ENCODE measurements around the gene MYO7B. TPM values are rescaled to one million over a fixed set of nuclear protein-coding genes. Genes with fewer than 3 reads are reported as not detected.

Gene MYO7B
- 10 to 100 TPM in 3 of 4 donors, under 1 TPM in 1; 0.59 to 24.5 (median 16.8) TPM for polyA plus RNA-seq (ENCODE audit: insufficient read length in 4 of 4)

DNA sequence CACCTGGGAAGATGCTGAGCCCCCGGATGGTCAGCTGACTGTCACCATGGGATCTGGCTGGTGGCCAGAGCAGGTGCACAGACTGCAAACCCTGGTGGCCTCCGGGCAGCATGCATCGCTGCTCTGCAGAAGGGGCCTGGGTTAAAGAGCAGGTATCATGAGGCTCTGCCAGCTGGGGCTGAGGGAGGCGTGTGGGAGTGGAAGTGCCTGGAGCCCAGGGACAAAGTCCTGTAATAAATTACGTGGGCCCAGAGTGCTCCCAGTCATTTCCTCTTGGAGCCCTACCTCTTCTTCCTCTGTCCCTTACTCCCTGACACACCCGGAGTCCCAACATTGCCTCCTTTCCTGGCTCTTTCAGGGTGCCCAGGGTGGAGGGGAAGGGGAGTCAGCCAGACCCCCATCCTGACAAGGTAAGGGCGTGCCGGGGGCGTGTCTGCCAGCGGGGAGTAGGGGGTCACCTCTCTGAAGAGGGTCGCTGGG is at the start of gene MYO7B:
MYO7B (plus strand) TSS at position 262 of the 480 bp plus-strand sequence. CDS start 24,040 bp downstream, outside the sequence.
- peak in 2 of 4 donors; percentile 31 to 57 for DNase-seq (ENCODE audit: low read depth in 4 of 4, low spot score in 3 of 4)

- DNase-seq (ENCODE audit: low read depth in 4 of 4, low spot score in 3 of 4): no peak
Measured at GRCh38 chr2:127485694-127486071, 49.8 kb upstream of the MYO7B start.

GRCh38 chr2:127486247-127487058 is 49.0 kb upstream of the MYO7B start:
- DNase-seq (ENCODE audit: low read depth in 4 of 4, low spot score in 3 of 4): no peak

DNA sequence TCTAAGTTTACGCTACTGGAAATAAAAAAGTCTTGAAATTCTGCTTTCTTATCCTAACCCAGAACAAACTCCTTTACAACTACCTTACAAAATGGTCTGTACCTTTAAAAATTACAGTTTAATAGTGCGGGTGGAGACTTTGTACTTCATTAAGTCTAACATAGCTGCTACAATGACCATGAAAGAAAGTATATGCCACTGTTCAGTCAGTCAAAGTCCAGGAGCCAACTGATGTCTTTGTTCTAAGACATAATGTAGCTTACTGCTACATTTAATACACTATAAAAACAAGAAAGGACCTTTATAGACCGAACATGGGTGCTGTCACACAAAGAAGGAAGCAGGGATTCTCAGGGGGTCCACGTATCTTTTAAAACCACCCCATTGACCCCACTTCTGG is 45.2 kb upstream of the MYO7B start:
- DNase-seq (ENCODE audit: low read depth in 4 of 4, low spot score in 3 of 4): no peak

DNA sequence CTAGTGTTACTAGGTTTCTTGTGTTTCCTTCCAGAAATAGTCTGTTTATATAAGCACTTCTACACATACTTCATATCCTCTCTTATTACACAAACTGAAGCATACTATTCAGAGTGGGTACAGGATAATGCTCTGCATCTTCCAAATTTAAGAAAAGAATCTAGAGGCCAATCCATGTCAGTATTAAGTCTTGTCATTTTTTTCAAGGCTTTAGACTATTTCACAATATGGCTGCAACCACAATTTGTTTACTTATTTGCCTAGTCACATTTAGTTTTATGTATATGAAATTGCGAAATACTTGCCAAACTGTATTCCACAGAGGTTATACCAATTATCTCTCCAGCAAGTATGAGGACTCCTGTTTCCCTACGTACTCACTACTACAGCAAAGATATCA is 37.1 kb upstream of the MYO7B start:
- no peak for DNase-seq (ENCODE audit: low read depth in 4 of 4, low spot score in 3 of 4)

DNA sequence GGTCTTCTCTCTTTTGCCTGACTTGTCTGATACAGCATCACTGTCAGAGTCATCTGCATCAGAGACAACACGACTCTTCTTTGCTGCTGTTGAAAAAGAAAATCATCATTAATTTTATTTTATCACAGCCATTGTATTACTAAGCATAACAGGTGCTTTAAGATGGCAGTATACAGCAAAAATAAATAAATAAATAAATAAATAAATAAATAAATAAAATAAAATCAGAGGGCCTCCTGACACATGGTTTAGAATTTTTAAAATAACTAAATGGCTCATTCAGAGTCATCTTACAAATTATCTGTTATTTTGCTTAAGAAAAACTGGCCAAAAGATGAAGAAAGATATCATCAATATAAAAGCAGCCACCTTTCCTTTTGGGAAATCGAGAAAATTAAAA is 32.0 kb upstream of the MYO7B start:
- no peak for DNase-seq (ENCODE audit: low read depth in 4 of 4, low spot score in 3 of 4)

GRCh38 chr2:127504552-127505430 is 30.7 kb upstream of the MYO7B start:
- no peak for DNase-seq (ENCODE audit: low read depth in 4 of 4, low spot score in 3 of 4)

- DNase-seq (ENCODE audit: low read depth in 4 of 4, low spot score in 3 of 4): no peak
Measured at GRCh38 chr2:127506510-127506909, 29.0 kb upstream of the MYO7B start.

DNA sequence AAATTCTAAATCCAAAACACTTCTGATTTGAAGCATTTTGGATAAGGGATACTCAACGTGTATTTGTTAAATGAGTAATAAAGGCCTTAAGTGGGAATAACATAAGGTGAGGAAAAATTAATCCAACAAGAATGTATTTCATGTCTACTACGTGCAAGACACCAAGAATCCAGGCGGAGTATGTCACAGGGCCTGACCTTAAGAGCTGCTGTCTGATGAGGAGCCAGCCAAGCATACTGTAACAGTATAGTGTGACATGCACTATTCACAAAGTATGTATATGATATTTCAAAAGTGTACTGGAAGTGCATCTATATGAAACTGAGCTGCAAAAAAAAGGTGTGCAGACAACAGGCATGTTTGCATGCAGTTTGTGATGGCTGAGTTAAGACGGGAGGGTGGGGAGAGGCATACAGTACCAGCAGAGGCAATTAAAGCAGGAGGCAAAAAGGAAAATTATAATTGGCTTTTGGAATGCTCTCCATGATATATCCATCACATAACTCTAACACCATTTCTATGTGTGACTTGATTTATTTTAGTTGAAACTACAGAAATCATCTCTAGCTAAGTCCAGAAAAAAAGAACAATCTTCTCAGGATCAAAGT is 27.4 kb upstream of the MYO7B start:
- DNase-seq (ENCODE audit: low read depth in 4 of 4, low spot score in 3 of 4): no peak

GRCh38 chr2:127508631-127509034 is 26.9 kb upstream of the MYO7B start:
- no peak for DNase-seq (ENCODE audit: low read depth in 4 of 4, low spot score in 3 of 4)

DNA sequence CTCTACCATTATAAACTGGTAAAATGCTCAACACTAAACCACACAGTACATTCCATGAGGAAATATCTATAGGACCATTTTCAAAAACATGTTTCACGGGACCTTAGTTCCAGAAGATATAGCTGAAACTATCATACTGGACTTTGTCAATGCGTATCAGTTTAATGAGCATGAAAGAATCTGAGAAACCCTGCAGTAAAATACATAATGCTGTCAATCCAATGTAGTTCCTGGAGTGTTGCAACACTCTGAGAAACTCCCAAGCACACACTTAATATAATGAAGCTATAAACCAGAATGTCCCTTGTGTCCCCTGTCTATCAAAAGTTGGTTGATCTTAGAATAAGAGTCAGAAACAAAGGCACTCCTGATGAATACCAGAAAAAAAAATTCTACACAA is 25.4 kb upstream of the MYO7B start:
- DNase-seq (ENCODE audit: low read depth in 4 of 4, low spot score in 3 of 4): no peak

DNA sequence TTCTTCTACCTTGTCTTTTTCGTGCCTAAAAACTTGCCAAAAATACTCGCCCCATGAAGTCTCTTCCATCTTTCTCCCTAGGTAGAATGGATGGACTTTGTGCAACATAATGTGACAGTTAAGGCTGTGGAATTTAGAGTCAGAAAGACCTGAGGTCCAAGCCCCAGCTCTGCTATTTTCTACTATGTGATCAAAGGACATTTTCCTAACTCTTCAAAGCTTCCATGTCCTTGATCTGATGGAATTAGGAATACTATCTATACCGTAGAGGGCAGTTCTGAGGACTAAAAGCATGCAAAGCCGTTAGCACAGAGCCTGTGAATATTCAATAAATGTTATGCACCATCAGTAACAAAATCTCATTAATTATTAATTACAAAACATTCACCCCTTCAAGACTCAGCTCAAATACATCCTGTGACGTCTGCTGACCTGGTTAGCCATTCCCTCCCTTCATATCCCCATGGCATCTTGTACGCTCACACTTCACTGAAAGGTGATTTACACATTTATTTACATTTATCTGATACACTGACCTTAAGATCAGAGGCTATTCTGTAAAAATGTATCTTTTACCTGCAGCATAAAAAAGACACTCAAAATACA is 24.3 kb upstream of the MYO7B start:
- DNase-seq (ENCODE audit: low read depth in 4 of 4, low spot score in 3 of 4): no peak

DNA sequence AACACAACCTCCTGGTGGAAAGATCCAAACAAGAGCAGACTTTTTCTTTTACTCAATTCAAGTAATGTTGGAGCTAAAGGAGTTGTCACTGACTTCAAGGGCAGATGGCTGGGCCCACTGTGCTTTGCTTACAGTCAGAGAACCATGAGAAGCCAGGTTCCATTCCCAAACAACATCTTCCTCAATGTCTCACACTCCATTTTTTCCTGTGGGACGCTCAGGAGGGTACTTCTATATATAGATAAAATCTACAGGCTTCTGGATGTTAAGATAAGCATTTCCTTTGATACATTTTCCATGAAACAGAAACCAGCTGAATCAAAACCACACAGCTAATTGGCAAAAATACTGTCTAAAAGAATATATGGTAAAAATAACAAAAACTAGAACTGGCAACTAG is 23.6 kb upstream of the MYO7B start:
- no peak for DNase-seq (ENCODE audit: low read depth in 4 of 4, low spot score in 3 of 4)

DNA sequence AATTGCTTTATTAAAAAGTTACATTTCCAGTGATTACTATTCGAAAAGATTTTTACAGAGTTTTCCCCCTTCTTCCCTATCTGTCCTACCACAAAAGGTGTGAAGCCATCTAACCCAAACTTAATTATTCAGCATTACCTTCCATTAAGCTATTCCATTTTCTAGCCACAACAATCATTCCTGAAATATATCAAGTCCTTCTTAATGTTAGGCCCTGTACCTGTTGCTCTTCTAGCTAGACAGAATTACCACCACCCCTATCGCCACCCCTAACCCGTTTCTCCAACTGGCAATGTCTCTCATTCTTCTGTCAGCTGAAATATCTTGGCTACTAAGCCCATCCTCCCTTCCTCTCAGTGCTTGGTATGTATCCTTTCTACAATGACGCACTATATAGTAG is 23.1 kb upstream of the MYO7B start:
- no peak for DNase-seq (ENCODE audit: low read depth in 4 of 4, low spot score in 3 of 4)

DNA sequence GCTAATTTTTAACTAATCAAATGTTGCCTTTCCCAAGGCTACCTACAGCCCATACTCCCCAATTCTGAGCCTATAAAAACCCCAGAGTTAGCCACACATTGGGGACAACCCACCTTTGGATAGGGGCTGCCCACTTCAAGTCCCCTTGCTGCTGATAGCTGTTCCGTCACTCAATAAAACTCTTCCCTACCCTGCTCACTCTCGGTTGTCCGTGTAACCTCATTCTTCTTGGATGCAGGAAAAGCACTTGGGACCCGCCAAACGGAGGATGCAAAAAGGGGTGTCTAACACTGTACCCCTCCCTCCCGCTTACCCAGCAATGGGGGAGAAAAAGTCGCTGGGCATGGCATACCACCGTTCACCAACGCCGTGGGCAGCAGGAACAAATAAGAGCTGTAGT is 21.4 kb upstream of the MYO7B start:
- DNase-seq (ENCODE audit: low read depth in 4 of 4, low spot score in 3 of 4): no peak

GRCh38 chr2:127514485-127514884 is 21.0 kb upstream of the MYO7B start:
- DNase-seq (ENCODE audit: low read depth in 4 of 4, low spot score in 3 of 4): no peak

GRCh38 chr2:127515383-127515915 is 20.0 kb upstream of the MYO7B start:
- no peak for DNase-seq (ENCODE audit: low read depth in 4 of 4, low spot score in 3 of 4)

GRCh38 chr2:127516041-127516762 is 19.3 kb upstream of the MYO7B start:
- DNase-seq (ENCODE audit: low read depth in 4 of 4, low spot score in 3 of 4): no peak

- DNase-seq (ENCODE audit: low read depth in 4 of 4, low spot score in 3 of 4): no peak
Measured at GRCh38 chr2:127517465-127517864, 18.0 kb upstream of the MYO7B start.

- no peak for DNase-seq (ENCODE audit: low read depth in 4 of 4, low spot score in 3 of 4)
Measured at GRCh38 chr2:127520424-127520823, 15.1 kb upstream of the MYO7B start.
